DND-41 (cell line): ENCODE results near the gene BICDL1.
"Not testable (repeated sequence)": the region's sequence is repeated elsewhere in the genome, so short reads cannot be mapped to it uniquely, and the experiment has no call there.

Experiments
- ATAC-seq: fragments of 200-7000 bp; cut with Tn5 transposase; 3 replicates; pipeline ENCODE4 v1.9.1; 2021; ENCODE audit warnings: low read depth; ENCODE audit not compliant: insufficient read depth
- DNase-seq: peaks from one replicate; pipeline ENCODE4 v3.0.0-alpha.2; 2020
- H2AFZ ChIP-seq: 2 replicates; pipeline ENCODE4 v1.6.0; 2012; ENCODE audit warnings: low read depth, low read length
- H3K27ac ChIP-seq: 2 replicates; pipeline ENCODE4 v1.5.1; 2012; ENCODE audit warnings: low read length, inconsistent platforms
- H3K27me3 ChIP-seq: fragments of 200-600 bp; sonication (generic); 2 replicates; pipeline ENCODE4 v1.6.0; 2012; ENCODE audit warnings: low read length, mild to moderate bottlenecking, inconsistent platforms; ENCODE audit not compliant: insufficient read depth, poor library complexity
- H3K36me3 ChIP-seq: 2 replicates; pipeline ENCODE4 v1.5.1; 2012; ENCODE audit warnings: low read length, inconsistent platforms; ENCODE audit not compliant: insufficient read depth
- H3K4me1 ChIP-seq: 2 replicates; pipeline ENCODE4 v1.5.1; 2012; ENCODE audit warnings: mild to moderate bottlenecking, low read length; ENCODE audit not compliant: insufficient read depth
- H3K4me2 ChIP-seq: 2 replicates; pipeline ENCODE4 v1.6.0; 2012; ENCODE audit warnings: mild to moderate bottlenecking, moderate library complexity, low read length, inconsistent platforms; ENCODE audit not compliant: insufficient read depth
- H3K4me3 ChIP-seq, 2 experiments: fragments of 200-600 bp in 1 of 2; shearing (Covaris generic) in 1 of 2; 2 replicates each; pipeline ENCODE4 v1.5.1; 2012 to 2016; ENCODE audit warnings: inconsistent platforms in 2 of 2, low read length in 2 of 2, mild to moderate bottlenecking in 2 of 2, low read depth in 1 of 2, moderate library complexity in 1 of 2
- H3K79me2 ChIP-seq: 2 replicates; pipeline ENCODE4 v1.6.0; 2012; ENCODE audit warnings: low read length, inconsistent platforms; ENCODE audit not compliant: insufficient read depth
- H3K9ac ChIP-seq: 2 replicates; pipeline ENCODE4 v1.6.0; 2012; ENCODE audit warnings: low read depth, mild to moderate bottlenecking, inconsistent platforms, low read length, moderate library complexity
- H3K9me3 ChIP-seq: 2 replicates; pipeline ENCODE4 v1.5.1; 2012; ENCODE audit warnings: low read length, moderate library complexity, mild to moderate bottlenecking, inconsistent platforms; ENCODE audit not compliant: insufficient read depth, severe bottlenecking
- H4K20me1 ChIP-seq: 2 replicates; pipeline ENCODE4 v1.6.0; 2012; ENCODE audit warnings: low read length; ENCODE audit not compliant: insufficient read depth
- EZH2 ChIP-seq: IDR thresholded peaks from 3 replicates; pipeline ENCODE4 v1.6.1; 2012; ENCODE audit warnings: borderline replicate concordance, low read depth, mild to moderate bottlenecking, moderate library complexity, low read length, inconsistent platforms; ENCODE audit not compliant: severe bottlenecking
- TF ChIP-seq, protein P1 (sequence below): IDR thresholded peaks from 2 replicates; pipeline ENCODE4 v1.5.1; 2012; ENCODE audit warnings: borderline replicate concordance, low read length, moderate library complexity, mild to moderate bottlenecking; ENCODE audit not compliant: poor library complexity, severe bottlenecking; ENCODE audit errors: extremely low read depth

Gene BICDL1

DNA sequence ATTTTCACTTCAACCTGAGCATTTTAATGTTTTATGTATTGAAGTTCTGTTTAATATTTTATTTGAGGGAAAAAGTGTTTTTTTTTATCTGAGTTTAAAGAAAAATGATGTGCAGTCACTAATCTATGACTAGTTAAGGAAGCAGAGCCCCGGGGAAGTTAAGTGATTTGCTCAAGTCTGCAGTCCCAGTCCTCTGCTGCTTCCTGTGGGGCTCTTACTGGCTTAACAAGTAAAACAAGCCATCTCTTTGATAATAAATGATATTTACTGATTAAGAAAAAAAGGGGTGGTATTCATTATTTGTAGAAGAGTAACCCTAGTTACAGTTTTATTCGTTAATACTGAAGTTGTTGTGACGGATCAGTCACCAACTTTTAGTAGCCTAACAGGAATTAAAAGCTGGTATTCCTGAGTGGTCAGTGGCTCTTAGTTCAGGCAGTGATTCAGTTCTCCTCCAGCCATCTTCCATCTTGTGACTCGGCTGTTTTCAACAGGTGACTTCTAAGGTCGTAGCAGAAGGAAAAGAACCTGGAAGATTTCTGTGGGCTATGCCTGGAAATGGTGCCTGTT is 21.7 kb downstream of the BICDL1 start:
- DNase-seq, result no peak
- no peak overlapping the region for H3K9ac ChIP-seq
- H3K9me3 ChIP-seq, result no peaks in the 10 kb centered on the region
- TF ChIP-seq, protein P1, sequence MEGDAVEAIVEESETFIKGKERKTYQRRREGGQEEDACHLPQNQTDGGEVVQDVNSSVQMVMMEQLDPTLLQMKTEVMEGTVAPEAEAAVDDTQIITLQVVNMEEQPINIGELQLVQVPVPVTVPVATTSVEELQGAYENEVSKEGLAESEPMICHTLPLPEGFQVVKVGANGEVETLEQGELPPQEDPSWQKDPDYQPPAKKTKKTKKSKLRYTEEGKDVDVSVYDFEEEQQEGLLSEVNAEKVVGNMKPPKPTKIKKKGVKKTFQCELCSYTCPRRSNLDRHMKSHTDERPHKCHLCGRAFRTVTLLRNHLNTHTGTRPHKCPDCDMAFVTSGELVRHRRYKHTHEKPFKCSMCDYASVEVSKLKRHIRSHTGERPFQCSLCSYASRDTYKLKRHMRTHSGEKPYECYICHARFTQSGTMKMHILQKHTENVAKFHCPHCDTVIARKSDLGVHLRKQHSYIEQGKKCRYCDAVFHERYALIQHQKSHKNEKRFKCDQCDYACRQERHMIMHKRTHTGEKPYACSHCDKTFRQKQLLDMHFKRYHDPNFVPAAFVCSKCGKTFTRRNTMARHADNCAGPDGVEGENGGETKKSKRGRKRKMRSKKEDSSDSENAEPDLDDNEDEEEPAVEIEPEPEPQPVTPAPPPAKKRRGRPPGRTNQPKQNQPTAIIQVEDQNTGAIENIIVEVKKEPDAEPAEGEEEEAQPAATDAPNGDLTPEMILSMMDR, result no peak
- no peak for TF ChIP-seq EZH2
- H3K27ac ChIP-seq, result no peak overlapping the region
- no peak overlapping the region for H3K4me3 ChIP-seq
- H3K4me2 ChIP-seq, result no peak overlapping the region
- no peak overlapping the region for H2AFZ ChIP-seq
- H3K79me2 ChIP-seq, result no peaks in the 10 kb centered on the region
- H3K36me3 ChIP-seq, result no peaks in the 10 kb centered on the region
- ATAC-seq, result no peak
- no peaks in the 10 kb centered on the region for H3K27me3 ChIP-seq
- H4K20me1 ChIP-seq, result no peaks in the 10 kb centered on the region
- 0 out of 2 replicates have a peak, but pooled peaks cover 3% of the 10 kb centered on the region for H3K4me1 ChIP-seq

DNA sequence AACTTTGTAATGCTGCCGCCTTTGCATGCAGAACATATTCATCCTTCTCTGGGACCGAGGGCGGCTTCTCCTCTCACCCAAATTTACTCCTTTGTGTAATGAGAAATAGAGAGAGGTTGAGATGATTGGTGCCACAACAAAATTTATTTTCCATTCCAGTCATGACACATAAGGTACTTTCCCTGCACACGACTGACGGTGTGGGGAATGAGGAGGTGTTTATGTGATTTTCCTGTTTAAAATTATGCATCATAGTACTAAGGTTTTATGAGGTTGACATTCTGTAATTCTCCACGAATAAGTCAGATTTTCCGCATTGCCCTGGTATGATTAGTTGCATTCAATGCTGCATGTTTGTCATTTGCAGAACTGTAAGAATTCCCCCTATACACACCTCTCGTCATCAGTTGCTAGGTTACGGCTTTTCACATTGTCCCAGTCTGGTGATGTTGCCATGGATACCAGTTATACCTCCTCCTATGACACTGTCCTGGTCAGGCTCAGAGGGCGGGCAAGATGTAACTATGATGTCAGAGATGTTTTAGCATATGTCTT is 23.1 kb downstream of the BICDL1 start:
- Histone ChIP-seq H3K9me3 (no peaks in the 10 kb centered on the region), H3K36me3 (no peaks in the 10 kb centered on the region), H3K27ac (no peak overlapping the region), H3K27me3 (no peaks in the 10 kb centered on the region), H4K20me1 (no peaks in the 10 kb centered on the region), H3K79me2 (no peaks in the 10 kb centered on the region), H3K4me1 (0 out of 2 replicates have a peak, but pooled peaks cover 3% of the 10 kb centered on the region), H3K4me3 (no peak overlapping the region), H3K4me2 (no peak overlapping the region), H3K9ac (no peak overlapping the region), H2AFZ (no peak overlapping the region)
- TF ChIP-seq EZH2, result no peak
- TF ChIP-seq, protein P1, result no peak
- ATAC-seq, result no peak
- no peak for DNase-seq

DNA sequence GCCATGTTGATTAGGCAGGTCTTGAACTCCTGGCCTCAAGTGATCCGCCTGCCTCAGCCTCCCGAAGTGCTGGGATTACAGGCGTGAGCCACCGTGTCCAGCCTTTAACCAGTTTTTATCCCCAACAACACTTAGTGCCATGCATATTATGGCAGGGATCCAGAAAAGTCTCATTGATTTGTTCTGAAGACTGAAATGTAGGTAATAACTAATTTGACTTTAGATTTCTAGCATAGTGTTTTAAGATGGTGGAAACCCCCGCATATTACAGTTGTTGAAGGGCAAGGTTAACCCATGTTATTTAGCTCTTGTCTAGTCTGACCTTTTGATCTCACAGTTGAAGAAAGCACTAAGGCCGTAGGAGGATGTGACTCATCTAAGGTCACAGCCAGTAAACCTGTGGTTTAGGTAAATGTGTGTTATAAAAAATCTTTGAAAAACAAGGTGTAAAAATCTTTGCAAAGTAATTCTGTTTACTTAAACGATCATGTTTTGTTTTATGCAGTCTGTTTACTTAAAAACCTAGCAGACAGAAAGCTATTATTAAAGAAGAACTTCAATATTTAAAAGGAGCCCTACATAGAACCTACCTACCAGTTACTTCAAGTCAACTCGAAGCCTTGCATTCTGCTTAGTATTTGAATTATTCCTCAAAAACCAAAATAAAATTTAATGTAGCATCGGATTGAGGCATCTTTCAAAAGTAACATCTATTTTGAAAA is 24.8 kb downstream of the BICDL1 start:
- no peak for TF ChIP-seq EZH2
- Histone ChIP-seq H3K4me1 (0 out of 2 replicates have a peak, but pooled peaks cover 3% of the 10 kb centered on the region), H2AFZ (no peak overlapping the region), H3K4me2 (no peak overlapping the region), H3K27ac (no peak overlapping the region), H3K4me3 (no peak overlapping the region), H3K9ac (no peak overlapping the region), H3K36me3 (no peaks in the 10 kb centered on the region), H3K9me3 (no peaks in the 10 kb centered on the region), H4K20me1 (no peaks in the 10 kb centered on the region), H3K27me3 (no peaks in the 10 kb centered on the region), H3K79me2 (no peaks in the 10 kb centered on the region)
- DNase-seq (no peak), ATAC-seq (peak; percentile 58; the same call in 1 of the 3 replicates)

DNA sequence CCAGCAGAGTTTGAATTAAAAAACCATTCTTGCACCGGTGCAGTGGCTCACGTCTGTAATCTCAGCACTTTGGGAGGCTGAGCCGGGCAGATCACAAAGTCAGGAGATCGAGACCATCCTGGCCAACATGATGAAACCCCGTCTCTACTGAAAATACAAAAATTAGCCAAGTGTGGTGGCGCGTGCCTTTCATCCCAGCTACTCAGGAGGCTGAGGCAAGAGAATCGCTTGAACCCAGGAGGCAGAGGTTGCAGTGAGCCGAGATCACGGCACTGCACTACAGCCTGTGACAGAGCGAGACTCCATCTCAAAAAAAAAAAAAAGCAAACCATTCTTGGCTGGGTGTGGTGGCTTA is 25.3 kb downstream of the BICDL1 start:
- not testable (repeated sequence) for H3K4me2 ChIP-seq, H3K9me3 ChIP-seq, H2AFZ ChIP-seq, H3K9ac ChIP-seq, H4K20me1 ChIP-seq, H3K4me1 ChIP-seq, H3K27ac ChIP-seq, H3K79me2 ChIP-seq, H3K27me3 ChIP-seq, H3K36me3 ChIP-seq, ATAC-seq, H3K4me3 ChIP-seq, DNase-seq
